DND-41 (cell line): ENCODE data around the gene P2RY10.

Experiments
- EZH2 ChIP-seq: IDR thresholded peaks from 3 replicates; pipeline ENCODE4 v1.6.1; 2012; ENCODE audit warnings: borderline replicate concordance, low read depth, mild to moderate bottlenecking, moderate library complexity, low read length, inconsistent platforms; ENCODE audit not compliant: severe bottlenecking
- TF ChIP-seq, protein P1 (sequence below): IDR thresholded peaks from 2 replicates; pipeline ENCODE4 v1.5.1; 2012; ENCODE audit warnings: borderline replicate concordance, low read length, moderate library complexity, mild to moderate bottlenecking; ENCODE audit not compliant: poor library complexity, severe bottlenecking; ENCODE audit errors: extremely low read depth

DNA sequence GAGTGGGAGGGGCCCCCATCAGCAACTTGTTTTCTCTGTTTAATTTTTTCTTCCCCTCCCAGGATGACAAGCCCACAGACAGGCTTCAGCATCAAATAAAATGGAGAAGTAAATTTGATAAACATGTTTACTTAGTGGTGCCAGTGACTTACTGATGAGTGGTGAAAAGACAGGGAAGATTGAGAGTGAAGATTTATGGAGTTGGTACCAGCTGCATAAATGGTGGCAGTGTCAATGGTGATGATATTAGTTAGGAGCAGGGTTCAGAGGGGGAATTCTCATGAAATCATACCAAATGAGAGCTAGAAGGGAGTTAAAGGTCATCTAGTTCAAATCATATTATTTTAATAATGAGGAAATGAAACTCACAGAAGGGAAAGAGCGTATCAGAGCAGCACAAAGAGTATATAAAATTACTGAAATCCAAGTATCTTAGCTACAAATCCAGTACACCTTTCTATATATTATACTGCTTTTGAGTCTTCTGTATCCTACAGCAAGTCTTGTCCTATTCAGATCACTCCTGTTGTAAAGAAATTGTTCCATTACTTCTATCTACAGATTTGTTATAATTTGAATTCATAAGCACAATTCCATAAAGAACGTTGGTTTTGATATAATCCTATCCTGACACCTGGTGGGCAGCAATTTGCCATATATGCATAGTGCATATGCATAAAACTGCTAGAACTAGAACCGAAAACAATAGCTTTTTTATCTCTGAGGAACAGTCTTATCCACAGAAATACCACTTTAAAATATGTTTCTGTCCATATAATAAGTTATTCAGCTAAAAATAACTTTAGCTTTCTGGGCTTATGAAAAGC is 5.0 kb downstream of the P2RY10 start:
- TF ChIP-seq, protein P1, sequence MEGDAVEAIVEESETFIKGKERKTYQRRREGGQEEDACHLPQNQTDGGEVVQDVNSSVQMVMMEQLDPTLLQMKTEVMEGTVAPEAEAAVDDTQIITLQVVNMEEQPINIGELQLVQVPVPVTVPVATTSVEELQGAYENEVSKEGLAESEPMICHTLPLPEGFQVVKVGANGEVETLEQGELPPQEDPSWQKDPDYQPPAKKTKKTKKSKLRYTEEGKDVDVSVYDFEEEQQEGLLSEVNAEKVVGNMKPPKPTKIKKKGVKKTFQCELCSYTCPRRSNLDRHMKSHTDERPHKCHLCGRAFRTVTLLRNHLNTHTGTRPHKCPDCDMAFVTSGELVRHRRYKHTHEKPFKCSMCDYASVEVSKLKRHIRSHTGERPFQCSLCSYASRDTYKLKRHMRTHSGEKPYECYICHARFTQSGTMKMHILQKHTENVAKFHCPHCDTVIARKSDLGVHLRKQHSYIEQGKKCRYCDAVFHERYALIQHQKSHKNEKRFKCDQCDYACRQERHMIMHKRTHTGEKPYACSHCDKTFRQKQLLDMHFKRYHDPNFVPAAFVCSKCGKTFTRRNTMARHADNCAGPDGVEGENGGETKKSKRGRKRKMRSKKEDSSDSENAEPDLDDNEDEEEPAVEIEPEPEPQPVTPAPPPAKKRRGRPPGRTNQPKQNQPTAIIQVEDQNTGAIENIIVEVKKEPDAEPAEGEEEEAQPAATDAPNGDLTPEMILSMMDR: peak; percentile 29
- TF ChIP-seq EZH2: no peak
